GM12873 (cell line): ENCODE results near the gene MPPED2.

ENCODE experiments used
- TF ChIP-seq, protein P1 (sequence below): IDR thresholded peaks from 2 replicates; pipeline ENCODE4 v1.5.1; 2012; ENCODE audit warnings: low read depth, mild to moderate bottlenecking, moderate library complexity, low read length, control low read depth; ENCODE audit not compliant: insufficient read depth; ENCODE audit errors: missing control alignments

The MPPED2 gene

DNA sequence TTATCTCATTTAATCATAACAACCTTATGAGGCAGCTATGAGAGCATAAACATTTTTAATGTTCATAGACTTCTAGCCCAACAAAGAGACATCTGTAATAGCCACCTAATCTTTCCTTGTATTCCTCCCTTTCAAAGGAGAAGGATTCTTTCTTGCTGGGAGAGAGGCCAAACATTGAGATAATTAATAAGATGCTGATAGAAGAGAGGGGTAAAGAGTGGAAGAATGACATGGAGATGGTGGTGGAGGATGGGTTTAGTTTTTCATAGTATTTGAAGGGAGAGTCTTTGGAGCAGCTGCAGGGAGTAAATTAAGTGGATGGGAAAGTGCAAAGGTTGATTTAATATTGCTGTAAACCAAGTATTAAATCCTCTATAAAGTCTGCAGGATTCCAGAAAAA is 205.3 kb downstream of the MPPED2 start:
- TF ChIP-seq, protein P1, sequence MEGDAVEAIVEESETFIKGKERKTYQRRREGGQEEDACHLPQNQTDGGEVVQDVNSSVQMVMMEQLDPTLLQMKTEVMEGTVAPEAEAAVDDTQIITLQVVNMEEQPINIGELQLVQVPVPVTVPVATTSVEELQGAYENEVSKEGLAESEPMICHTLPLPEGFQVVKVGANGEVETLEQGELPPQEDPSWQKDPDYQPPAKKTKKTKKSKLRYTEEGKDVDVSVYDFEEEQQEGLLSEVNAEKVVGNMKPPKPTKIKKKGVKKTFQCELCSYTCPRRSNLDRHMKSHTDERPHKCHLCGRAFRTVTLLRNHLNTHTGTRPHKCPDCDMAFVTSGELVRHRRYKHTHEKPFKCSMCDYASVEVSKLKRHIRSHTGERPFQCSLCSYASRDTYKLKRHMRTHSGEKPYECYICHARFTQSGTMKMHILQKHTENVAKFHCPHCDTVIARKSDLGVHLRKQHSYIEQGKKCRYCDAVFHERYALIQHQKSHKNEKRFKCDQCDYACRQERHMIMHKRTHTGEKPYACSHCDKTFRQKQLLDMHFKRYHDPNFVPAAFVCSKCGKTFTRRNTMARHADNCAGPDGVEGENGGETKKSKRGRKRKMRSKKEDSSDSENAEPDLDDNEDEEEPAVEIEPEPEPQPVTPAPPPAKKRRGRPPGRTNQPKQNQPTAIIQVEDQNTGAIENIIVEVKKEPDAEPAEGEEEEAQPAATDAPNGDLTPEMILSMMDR: no peak

DNA sequence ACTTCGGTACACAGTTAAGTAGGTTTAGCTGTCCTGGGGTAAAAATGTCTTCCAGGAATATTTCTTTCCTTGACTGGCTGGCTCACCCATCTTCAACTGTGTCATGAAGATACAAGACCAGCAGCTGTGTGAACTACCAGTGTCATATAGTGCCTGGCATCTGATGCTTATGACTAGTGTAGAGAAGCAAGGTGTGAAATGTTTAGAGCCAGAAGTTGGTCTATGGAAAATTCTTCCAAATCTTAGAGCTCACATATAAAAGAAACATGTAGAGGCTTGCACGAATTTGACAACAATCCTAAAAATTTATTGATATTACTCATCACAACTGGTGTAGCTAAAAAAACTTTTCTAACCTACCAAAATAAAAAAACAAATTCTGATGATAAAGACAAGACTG is 208.8 kb downstream of the MPPED2 start:
- TF ChIP-seq, protein P1: no peak

GRCh38 chr11:30370164-30370563 is 216.0 kb downstream of the MPPED2 start:
- TF ChIP-seq, protein P1: no peak

DNA sequence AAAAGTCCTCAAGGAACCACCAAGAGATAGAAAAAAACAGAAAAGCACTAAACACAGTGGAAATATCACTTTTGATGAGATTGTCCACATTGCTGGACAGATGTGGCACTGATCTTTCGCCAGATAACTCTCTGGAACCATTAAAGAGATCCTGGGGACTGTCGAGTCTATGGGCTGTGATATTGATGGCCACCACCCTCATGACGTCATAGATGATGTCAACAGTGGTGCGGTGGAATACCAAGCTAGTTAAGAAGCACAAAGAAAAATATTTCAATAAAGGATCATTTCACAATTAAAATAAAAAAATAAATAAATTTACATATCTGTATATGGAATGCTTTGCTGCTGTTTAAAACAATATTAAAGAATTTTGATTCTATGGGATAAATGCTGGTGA is 217.8 kb downstream of the MPPED2 start:
- TF ChIP-seq, protein P1: no peak

- TF ChIP-seq, protein P1: no peak
Measured at GRCh38 chr11:30365793-30366517, 220.2 kb downstream of the MPPED2 start.

GRCh38 chr11:30364837-30365482 is 221.2 kb downstream of the MPPED2 start:
- TF ChIP-seq, protein P1: no peak

DNA sequence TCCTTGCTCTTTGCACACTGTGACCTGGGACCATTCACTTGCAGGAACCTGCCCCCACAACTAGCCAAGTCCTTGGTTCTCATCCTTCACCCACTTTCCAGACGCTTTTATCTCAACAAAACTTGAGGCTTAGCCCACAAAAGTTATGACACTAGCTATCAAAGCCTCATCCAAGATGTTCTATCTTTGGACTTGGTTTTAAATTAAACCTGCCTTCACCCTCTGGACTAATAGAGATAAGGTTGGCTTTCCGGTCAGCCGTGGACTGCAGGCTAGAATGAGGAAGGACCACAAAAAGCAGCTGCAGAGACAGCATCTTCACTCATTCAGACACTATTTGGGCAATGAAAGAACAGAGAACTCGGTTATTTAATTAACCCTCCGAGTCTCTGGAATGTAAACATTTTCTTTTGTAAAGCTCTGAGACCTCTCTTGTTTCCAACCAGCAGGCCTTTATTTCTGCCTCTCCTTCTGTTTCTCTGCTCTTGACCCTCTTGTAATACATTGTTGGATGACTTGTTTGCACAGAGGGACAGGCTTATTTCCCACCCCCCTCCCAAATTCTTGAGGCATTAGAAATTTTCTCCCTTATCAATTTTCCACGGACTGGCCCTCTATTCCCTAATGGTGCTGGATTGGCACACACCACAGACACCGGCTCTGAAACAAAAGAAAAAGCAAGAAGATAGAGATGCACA is 221.9 kb downstream of the MPPED2 start:
- TF ChIP-seq, protein P1: no peak
